Activated naive CD4-positive, alpha-beta T cell treated with anti-CD3 and anti-CD28 coated beads, Interleukin-2, amount 50 U/mL, for 72 hours (primary cell): ENCODE results near the gene ARF1. TPM values are rescaled to one million over a fixed set of nuclear protein-coding genes. Genes with fewer than 3 reads are reported as not detected.
A peak's percentile ranks its signal among the peaks of the same experiment; 100 is the strongest.

Experiments
- ATAC-seq, 2 donors: fragments of 150-1000 bp; cut with Tn5 transposase; 2 replicates each; pipeline ENCODE4 v1.10.0; 2021; ENCODE audit warnings: mild to moderate bottlenecking in 2 of 2, moderate library complexity in 2 of 2
- DNase-seq, 2 donors: peaks; one replicate each; pipeline ENCODE4 v3.0.0; 2021 to 2022; ENCODE audit warnings: low spot score in 2 of 2
- H3K27ac Mint-ChIP-seq, 2 donors: one replicate each; pipeline ENCODE4 v1.8.0; 2022; ENCODE audit warnings: mild to moderate bottlenecking in 2 of 2, mixed read lengths in 2 of 2
- H3K36me3 Mint-ChIP-seq, 2 donors: one replicate each; pipeline ENCODE4 v1.8.0; 2022; ENCODE audit warnings: mixed read lengths in 2 of 2
- H3K9me3 Mint-ChIP-seq, 2 donors: one replicate each; pipeline ENCODE4 v1.8.0; 2022; ENCODE audit warnings: mixed read lengths in 2 of 2
- total RNA-seq, 2 donors: library from RNA; stranded (reverse); gene quantifications; one replicate each; pipeline ENCODE4 v1.2.3, GENCODE V29; 2022

The ARF1 gene
- 100 to 1,000 TPM; 308 to 333 TPM for total RNA-seq

DNA sequence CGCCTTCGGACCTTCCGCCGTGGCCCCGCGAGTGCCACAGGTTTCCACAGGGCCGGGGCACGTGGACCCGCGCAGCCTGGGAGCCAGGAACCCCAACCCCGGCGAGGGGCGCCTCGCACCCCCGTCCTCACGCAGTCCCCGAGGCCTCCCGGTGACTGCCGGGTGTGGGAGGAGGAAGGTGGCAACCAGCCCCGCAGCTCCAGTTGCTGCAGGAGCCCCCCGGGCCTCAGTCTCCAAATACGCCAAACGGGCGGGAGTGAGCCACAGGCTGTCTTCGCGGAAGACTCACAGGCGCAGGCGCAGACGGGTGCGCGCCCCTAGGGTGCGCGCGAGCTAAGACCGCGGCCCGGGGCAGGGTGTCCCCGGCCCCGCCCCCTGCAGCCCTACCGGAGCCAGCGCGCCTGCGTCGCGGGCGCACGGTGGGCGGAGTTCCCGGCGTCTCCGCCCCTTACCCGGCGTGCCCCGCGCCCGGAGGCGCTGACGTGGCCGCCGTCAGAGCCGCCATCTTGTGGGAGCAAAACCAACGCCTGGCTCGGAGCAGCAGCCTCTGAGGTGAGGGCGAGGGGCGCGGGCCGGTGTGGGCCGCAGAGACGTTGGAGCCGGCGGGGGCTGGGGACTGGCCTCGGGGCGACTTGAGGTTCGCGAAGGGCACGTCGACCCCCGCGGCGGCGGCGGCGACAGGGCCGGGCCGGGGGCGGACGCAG is at the start of gene ARF1:
Gene ARF1 (plus strand): TSS at position 495 of the 704 bp plus-strand sequence. CDS start 14,407 bp downstream, outside the sequence.
- H3K9me3 Mint-ChIP-seq = no peaks in the 10 kb centered on the region
- DNase-seq (peak; percentile 95), ATAC-seq (peak; percentile 83 to 87)
- peak within 1 kb of the TSS; percentile 97 to 99 for H3K27ac Mint-ChIP-seq
- peaks cover 24 to 25% of the 10 kb centered on the region in 2 donors for H3K36me3 Mint-ChIP-seq

DNA sequence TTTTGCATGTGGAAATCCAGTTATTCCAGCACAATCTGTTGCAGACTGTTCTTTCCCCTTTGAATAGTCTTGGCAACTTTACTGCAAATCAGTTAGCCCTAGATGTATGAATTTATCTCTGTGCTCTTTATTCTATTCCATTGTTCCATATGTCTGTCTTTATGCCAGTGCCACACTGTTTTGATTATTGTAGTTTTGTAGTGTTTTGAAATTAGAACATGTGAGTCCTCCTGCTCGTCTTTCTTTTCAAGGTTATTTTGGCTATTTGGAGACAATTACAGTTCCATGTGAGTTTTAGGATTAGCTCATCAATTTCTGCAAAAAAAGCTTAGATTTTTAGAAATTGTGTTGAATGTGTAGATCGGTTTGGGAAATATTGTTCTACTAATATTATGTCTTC is 49.1 kb upstream of the ARF1 start:
- no peak for ATAC-seq
- no peaks in the 10 kb centered on the region for H3K9me3 Mint-ChIP-seq
- no peaks in the 10 kb centered on the region for H3K36me3 Mint-ChIP-seq

DNA sequence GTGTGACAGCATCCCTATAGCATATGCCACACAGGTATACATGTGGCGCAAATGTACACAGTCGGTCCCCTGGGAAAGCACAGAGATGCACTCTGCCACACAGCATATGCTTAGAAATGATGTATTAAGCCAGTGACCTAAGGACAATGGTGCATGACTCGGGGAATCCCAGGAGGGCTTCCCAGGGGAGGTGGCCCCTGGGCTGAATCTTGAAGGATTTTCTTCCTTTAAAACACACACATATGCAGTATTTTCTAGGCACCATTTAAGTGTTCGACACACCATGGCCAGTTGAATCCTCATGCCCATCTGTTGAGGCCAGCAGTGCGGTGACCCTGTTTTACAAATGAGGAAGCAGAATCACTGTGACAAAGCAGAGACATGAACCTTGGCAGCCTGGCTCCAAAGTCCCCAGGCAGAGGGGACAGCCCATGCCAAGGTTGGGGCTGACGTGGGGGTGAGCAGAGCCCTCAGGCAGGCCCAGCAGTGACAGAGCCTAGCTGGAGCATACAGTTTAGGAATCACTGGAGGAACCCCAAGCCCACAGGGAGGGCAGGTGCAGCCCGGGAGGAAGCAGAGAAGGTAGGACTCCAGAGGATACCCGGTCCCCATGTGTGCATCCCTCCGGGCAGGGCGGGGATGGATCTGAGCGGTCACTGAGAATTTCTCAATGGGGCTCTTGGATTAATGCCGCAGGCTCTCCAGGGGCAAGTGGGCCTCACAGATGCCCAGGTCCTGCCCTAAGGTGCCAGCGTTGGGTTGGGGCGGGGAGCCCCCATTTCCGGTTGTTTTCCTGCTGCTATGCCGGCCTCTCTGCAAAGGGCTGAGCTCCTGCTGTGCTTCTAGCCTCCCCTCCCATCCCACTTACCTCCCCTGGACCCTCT is 47.3 kb upstream of the ARF1 start:
- no peaks in the 10 kb centered on the region for H3K36me3 Mint-ChIP-seq
- DNase-seq (peak in 1 of 2 donors; percentile 26), ATAC-seq (no peak)
- no peak overlapping the region for H3K27ac Mint-ChIP-seq
- no peaks in the 10 kb centered on the region for H3K9me3 Mint-ChIP-seq

More for the DNA sequence above, 49.1 kb upstream of the ARF1 start:
- no peak overlapping the region for H3K27ac Mint-ChIP-seq
- DNase-seq = no peak

DNA sequence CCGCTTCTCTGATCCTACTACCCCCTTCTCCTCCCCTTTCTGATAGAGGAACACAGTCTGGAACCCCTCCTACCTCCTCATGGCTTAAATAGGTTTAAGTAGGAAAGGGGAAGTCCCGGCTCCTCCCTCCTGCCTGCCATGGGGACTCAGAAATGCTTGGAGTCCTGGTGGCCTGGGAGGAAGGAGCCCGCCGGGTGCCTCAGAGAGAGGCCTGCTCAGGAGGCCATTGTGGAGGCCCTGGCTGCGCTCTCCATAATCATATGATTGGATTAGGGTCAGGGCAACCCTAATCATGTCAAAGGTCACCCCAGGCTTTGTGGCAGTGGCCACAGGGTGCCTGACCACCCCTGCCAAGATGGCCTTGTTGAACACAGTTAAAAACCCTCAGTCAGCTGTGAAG is 46.7 kb upstream of the ARF1 start:
- DNase-seq (no peak), ATAC-seq (no peak)
- no peak overlapping the region for H3K27ac Mint-ChIP-seq
- H3K36me3 Mint-ChIP-seq = no peaks in the 10 kb centered on the region
- H3K9me3 Mint-ChIP-seq = no peaks in the 10 kb centered on the region

GRCh38 chr1:228036701-228037231 is 45.7 kb upstream of the ARF1 start:
- peak in 1 of 2 donors; percentile 52 for DNase-seq
- Mint-ChIP-seq H3K27ac (no peak overlapping the region), H3K9me3 (no peaks in the 10 kb centered on the region), H3K36me3 (no peaks in the 10 kb centered on the region)
- ATAC-seq = no peak

GRCh38 chr1:228037401-228038386 is 44.8 kb upstream of the ARF1 start:
- Mint-ChIP-seq H3K36me3 (no peaks in the 10 kb centered on the region), H3K27ac (no peak overlapping the region), H3K9me3 (no peaks in the 10 kb centered on the region)
- DNase-seq (peak; percentile 47 to 60), ATAC-seq (peak; percentile 97 to 98)

DNA sequence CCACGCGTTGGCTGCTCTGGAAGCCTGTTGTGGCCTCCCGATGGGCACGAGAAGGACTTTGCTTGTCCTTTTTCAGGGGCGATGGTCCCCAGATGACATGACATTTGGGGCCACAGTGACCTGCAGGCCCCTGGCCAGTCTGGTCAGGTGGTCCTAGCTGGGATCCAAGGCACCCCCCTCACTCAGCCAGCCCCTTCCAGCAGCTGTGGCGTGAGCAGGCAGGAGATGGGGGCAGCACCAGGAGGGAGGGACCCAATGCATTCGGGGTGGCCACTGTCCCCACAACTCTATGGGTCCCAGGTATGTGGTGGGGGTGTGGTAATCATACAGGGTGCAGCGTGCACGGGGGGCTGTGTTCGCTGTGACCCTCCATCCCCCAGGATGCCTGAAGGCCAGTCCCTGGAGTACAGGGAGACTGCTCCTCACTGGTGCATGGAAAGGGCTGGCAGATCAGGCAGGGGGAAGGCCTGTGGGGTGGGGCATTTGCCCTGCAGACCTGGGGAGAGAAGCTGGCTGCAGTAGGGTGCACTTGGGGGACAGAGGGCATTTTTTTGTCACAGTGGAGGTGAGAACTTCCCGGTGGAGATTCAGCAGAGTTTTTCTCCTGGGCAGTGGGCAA is 44.0 kb upstream of the ARF1 start:
- ATAC-seq (no peak), DNase-seq (peak in 1 of 2 donors; percentile 40)
- Mint-ChIP-seq H3K27ac (no peak overlapping the region), H3K36me3 (no peaks in the 10 kb centered on the region), H3K9me3 (no peaks in the 10 kb centered on the region)

GRCh38 chr1:228039006-228039903 is 43.3 kb upstream of the ARF1 start:
- no peak for ATAC-seq
- Mint-ChIP-seq H3K27ac (no peak overlapping the region), H3K9me3 (no peaks in the 10 kb centered on the region), H3K36me3 (no peaks in the 10 kb centered on the region)
- DNase-seq = peak in 1 of 2 donors; percentile 39

DNA sequence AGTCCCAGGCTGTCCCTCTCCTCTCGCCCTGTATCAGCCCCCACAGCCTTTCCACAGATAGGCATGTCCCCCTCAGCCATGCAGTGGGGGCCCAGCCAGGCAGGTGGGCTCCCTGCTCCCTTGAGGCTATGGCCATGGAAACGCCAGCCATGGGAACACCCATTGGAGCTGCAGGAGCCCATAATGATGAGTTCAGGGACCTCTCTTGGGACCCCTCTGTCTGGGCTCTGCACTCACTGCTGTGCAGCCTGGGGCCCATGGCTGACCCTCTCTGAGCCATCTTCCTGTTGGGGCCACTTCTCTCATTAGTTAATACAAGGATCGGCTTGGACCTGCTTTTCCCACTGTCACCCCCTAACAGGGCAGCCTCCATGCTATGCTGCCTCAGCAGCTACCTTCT is 42.5 kb upstream of the ARF1 start:
- peak in 1 of 2 donors; percentile 37 for DNase-seq
- H3K27ac Mint-ChIP-seq = no peak overlapping the region
- no peaks in the 10 kb centered on the region for H3K9me3 Mint-ChIP-seq
- no peak for ATAC-seq
- no peaks in the 10 kb centered on the region for H3K36me3 Mint-ChIP-seq

DNA sequence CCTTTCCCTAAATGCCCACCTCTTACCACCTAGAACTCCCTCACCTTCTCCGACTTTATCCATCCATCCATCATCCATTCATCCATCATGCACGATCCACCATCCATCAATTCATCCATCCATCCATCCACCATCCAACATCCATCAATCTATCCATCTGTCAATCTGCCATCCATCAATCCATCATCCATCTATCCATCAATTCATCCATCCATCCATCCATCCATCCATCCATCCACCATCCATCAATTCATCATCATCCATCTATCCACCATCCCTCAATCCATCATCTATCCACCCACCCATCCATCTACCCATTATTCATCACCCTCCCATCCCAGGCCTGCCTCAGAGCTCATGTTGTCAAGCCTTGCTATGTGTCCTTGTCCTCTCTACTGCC is 41.2 kb upstream of the ARF1 start:
- ATAC-seq = no peak
- H3K9me3 Mint-ChIP-seq = peaks cover 0 to 3% of the 10 kb centered on the region in 2 donors
- no peak overlapping the region for H3K27ac Mint-ChIP-seq

GRCh38 chr1:228042508-228042907 is 40.0 kb upstream of the ARF1 start:
- DNase-seq (no peak), ATAC-seq (no peak)
- peaks cover 0 to 7% of the 10 kb centered on the region in 2 donors for H3K9me3 Mint-ChIP-seq
- H3K27ac Mint-ChIP-seq = no peak overlapping the region
- no peaks in the 10 kb centered on the region for H3K36me3 Mint-ChIP-seq

More for the DNA sequence above, 41.2 kb upstream of the ARF1 start:
- DNase-seq = peak in 1 of 2 donors; percentile 14
- no peaks in the 10 kb centered on the region for H3K36me3 Mint-ChIP-seq

GRCh38 chr1:228043281-228043848 is 39.1 kb upstream of the ARF1 start:
- H3K9me3 Mint-ChIP-seq = peaks cover 0 to 7% of the 10 kb centered on the region in 2 donors
- no peak for ATAC-seq
- no peaks in the 10 kb centered on the region for H3K36me3 Mint-ChIP-seq
- peak in 1 of 2 donors; percentile 13 for DNase-seq
- no peak overlapping the region for H3K27ac Mint-ChIP-seq

DNA sequence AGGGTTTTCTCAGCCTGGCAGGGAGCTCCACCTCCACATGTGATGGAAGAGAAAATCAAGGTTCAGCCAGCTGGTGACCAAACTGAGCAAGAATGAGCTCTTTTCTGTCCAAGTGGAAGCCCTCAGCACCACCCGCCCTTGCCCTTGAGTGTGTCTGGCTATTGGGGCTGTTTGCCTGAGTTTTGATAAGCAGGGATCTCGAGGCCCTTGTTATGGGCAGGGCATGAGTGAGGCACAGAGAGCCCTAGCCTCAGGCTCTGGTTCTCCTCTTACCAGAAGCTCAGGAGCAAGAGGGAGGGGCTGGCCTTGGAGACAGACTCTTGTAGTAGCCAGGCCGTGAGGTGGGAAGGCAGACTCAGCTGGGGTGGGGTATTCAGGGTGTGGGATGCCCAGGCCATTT is 37.5 kb upstream of the ARF1 start:
- peaks cover 0 to 7% of the 10 kb centered on the region in 2 donors for H3K9me3 Mint-ChIP-seq
- no peak overlapping the region for H3K27ac Mint-ChIP-seq
- DNase-seq = no peak

DNA sequence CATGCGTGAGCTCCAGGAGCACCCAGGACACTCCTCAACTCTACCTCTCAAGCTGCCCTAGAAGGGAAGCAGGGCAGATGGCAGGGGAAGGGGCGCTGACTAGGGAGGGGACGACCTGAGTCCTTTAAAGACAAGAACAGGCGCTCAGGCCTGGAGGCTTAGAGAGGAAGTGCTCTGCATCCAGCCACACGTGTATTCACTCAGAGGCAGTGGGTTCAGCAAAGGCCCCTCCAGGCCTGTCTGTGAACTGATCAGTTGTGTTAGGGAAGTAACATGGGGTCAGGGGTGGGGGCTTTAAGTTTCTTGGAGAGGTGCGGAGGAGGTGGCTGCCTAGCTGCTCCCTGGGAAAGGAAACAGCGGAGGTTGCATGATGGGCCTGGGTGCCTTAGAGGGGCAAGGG is 37.1 kb upstream of the ARF1 start:
- DNase-seq (no peak), ATAC-seq (no peak)
- Mint-ChIP-seq H3K36me3 (no peaks in the 10 kb centered on the region), H3K9me3 (peaks cover 0 to 7% of the 10 kb centered on the region in 2 donors), H3K27ac (no peak overlapping the region)

More for the DNA sequence above, 37.5 kb upstream of the ARF1 start:
- no peaks in the 10 kb centered on the region for H3K36me3 Mint-ChIP-seq
- no peak for ATAC-seq

GRCh38 chr1:228045871-228046270 is 36.6 kb upstream of the ARF1 start:
- peaks cover 0 to 7% of the 10 kb centered on the region in 2 donors for H3K9me3 Mint-ChIP-seq
- H3K27ac Mint-ChIP-seq = no peak overlapping the region
- ATAC-seq = no peak

More at GRCh38 chr1:228045871-228046270, 36.6 kb upstream of the ARF1 start:
- no peak for DNase-seq
- H3K36me3 Mint-ChIP-seq = no peaks in the 10 kb centered on the region
